Mucosa of descending colon (tissue), 3 donors: Measurements from ENCODE around the gene AGT. TPM values are rescaled to one million over a fixed set of nuclear protein-coding genes. Genes with fewer than 3 reads are reported as not detected.

Source experiments
- ATAC-seq: fragments of 200-7000 bp; cut with Tn5 transposase; one replicate; pipeline ENCODE4 v1.9.1; 2020; ENCODE audit warnings: mild to moderate bottlenecking, moderate library complexity
- DNase-seq, 3 donors: peaks; one replicate each; pipeline ENCODE4 v3.0.0-alpha.2; 2020
- H3K36me3 ChIP-seq: fragments of 200-600 bp; one replicate; pipeline ENCODE4 v1.8.0; 2021; ENCODE audit warnings: low read depth, mild to moderate bottlenecking
- H3K4me1 ChIP-seq: fragments of 200-600 bp; one replicate; pipeline ENCODE4 v1.8.0; 2021; ENCODE audit warnings: low read depth, mild to moderate bottlenecking
- H3K4me3 ChIP-seq: fragments of 200-600 bp; one replicate; pipeline ENCODE4 v1.8.0; 2021; ENCODE audit warnings: mild to moderate bottlenecking
- H3K9me3 ChIP-seq: fragments of 200-600 bp; one replicate; pipeline ENCODE4 v1.8.0; 2021; ENCODE audit warnings: mild to moderate bottlenecking
- CTCF ChIP-seq: fragments of 200-600 bp; IDR thresholded peaks from one replicate; pipeline ENCODE4 v1.8.0; 2022; ENCODE audit warnings: antibody characterized with exemption, mild to moderate bottlenecking
- intact Hi-C, 2 donors: fragments of 100-400 bp; cut with DNase I in 1 of 2; cut with micrococcal nuclease in 1 of 2; formaldehyde crosslinking; loops; one replicate each; pipeline versions ENCODE4 v1.11.0 to v1.11.1; 2022; cut with DNase I, micrococcal nuclease
- total RNA-seq, 3 donors: library from RNA; stranded (reverse); fragmentation: NEBNext Ultra II Directional in 2 of 3; extraction: Animal tissue kit (Norgen Biotek cat#: 25700) in 2 of 3; gene quantifications; one replicate each; pipeline versions ENCODE4 v1.2.1 to v1.2.4, GENCODE V29; 2021 to 2023
- donor health status: DM: no; HTN: no; CAD: no; lungs with moderate emphysema.
- donor health status: DM: no; HTN: no; CAD: no.
- donor health status: DM: no; HTN: yes; CAD: no.

AGT gene
- total RNA-seq, 3 donors from 2014 or later: 1.0 to 4.8 (median 1.1) TPM

- H3K4me1 ChIP-seq: no peaks in the 10 kb centered on the region
- DNase-seq: no peak
- peaks cover 6% of the 10 kb centered on the region for H3K36me3 ChIP-seq
- H3K9me3 ChIP-seq: no peaks in the 10 kb centered on the region
- TF ChIP-seq CTCF: no peak
- intact Hi-C loops: no loop called here
- ATAC-seq: no peak
- no peak overlapping the region for H3K4me3 ChIP-seq
These were observed 17.7 kb downstream of the AGT start for GRCh38 chr1:230696218-230696617.

- Histone ChIP-seq H3K36me3 (peaks cover 9% of the 10 kb centered on the region), H3K4me3 (no peak overlapping the region), H3K9me3 (no peaks in the 10 kb centered on the region), H3K4me1 (no peaks in the 10 kb centered on the region)
- DNase-seq: no peak
- intact Hi-C loops: no loop called here
- TF ChIP-seq CTCF: no peak
- no peak for ATAC-seq
These were observed 18.9 kb downstream of the AGT start for GRCh38 chr1:230694991-230695390.

- Histone ChIP-seq H3K9me3 (no peaks in the 10 kb centered on the region), H3K36me3 (peaks cover 10% of the 10 kb centered on the region), H3K4me3 (no peak overlapping the region), H3K4me1 (no peaks in the 10 kb centered on the region)
- intact Hi-C loops: no loop called here
- no peak for TF ChIP-seq CTCF
- ATAC-seq (no peak), DNase-seq (no peak)
These were observed 19.5 kb downstream of the AGT start for GRCh38 chr1:230694464-230694863.

- peaks cover 10% of the 10 kb centered on the region for H3K36me3 ChIP-seq
- no peaks in the 10 kb centered on the region for H3K4me1 ChIP-seq
- no peaks in the 10 kb centered on the region for H3K9me3 ChIP-seq
- ATAC-seq: no peak
- DNase-seq: no peak
- no peak overlapping the region for H3K4me3 ChIP-seq
- TF ChIP-seq CTCF: no peak
- intact Hi-C loops: no loop called here
These were observed 20.1 kb downstream of the AGT start for GRCh38 chr1:230693777-230694176.

GRCh38 chr1:230693221-230693620, 20.7 kb downstream of the AGT start:
- no peaks in the 10 kb centered on the region for H3K9me3 ChIP-seq
- TF ChIP-seq CTCF: no peak
- no peaks in the 10 kb centered on the region for H3K4me1 ChIP-seq
- intact Hi-C loops: no loop called here
- ATAC-seq (no peak), DNase-seq (no peak)
- no peak overlapping the region for H3K4me3 ChIP-seq
- H3K36me3 ChIP-seq: peaks cover 10% of the 10 kb centered on the region

GRCh38 chr1:230691615-230692014, 22.3 kb downstream of the AGT start:
- Histone ChIP-seq H3K36me3 (peaks cover 17% of the 10 kb centered on the region), H3K9me3 (no peaks in the 10 kb centered on the region), H3K4me1 (no peaks in the 10 kb centered on the region), H3K4me3 (no peak overlapping the region)
- intact Hi-C loops: no loop called here
- ATAC-seq: no peak
- no peak for TF ChIP-seq CTCF
- DNase-seq: no peak
